Measurements from ENCODE around the gene APOL5.
"Not testable (repeated sequence)": the region's sequence is repeated elsewhere in the genome, so short reads cannot be mapped to it uniquely, and the experiment has no call there.

DNA sequence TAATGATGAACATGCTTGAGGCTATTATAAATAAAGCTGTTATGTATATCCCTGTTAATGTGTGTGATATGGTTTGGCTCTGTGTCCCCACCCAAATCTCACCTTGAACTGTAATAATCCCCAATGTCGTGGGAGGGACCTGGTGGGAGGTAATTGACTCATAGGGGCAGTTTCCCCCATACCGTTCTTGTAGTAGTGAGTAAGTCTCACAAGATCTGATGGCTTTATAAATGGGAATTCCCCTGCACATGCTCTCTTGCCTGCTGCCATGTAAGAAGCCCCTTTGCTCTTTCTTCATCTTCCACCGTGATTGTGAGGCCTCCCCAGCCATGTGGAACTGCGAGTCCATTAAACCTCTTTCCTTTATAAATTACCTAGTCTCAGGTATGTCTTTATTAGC, 38.2 kb upstream of the APOL5 start:
- TF ChIP-seq, protein P1, sequence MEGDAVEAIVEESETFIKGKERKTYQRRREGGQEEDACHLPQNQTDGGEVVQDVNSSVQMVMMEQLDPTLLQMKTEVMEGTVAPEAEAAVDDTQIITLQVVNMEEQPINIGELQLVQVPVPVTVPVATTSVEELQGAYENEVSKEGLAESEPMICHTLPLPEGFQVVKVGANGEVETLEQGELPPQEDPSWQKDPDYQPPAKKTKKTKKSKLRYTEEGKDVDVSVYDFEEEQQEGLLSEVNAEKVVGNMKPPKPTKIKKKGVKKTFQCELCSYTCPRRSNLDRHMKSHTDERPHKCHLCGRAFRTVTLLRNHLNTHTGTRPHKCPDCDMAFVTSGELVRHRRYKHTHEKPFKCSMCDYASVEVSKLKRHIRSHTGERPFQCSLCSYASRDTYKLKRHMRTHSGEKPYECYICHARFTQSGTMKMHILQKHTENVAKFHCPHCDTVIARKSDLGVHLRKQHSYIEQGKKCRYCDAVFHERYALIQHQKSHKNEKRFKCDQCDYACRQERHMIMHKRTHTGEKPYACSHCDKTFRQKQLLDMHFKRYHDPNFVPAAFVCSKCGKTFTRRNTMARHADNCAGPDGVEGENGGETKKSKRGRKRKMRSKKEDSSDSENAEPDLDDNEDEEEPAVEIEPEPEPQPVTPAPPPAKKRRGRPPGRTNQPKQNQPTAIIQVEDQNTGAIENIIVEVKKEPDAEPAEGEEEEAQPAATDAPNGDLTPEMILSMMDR (IDR thresholded peaks at IDR 0.05), result not testable (repeated sequence)
- not testable (repeated sequence) for TF ChIP-seq POLR2A (IDR thresholded peaks at IDR 0.05)

All from suprapubic skin (tissue), 3 donors.